H9 (cell line): Measurements from ENCODE around the gene PPP1R27. TPM values are rescaled to one million over a fixed set of nuclear protein-coding genes. Genes with fewer than 3 reads are reported as not detected.

Experiments used
- DNase-seq: peaks from one replicate; pipeline ENCODE4 v3.0.0-alpha.2; 2017
- H2AFZ ChIP-seq: one replicate; pipeline ENCODE4 v1.6.1; 2013; ENCODE audit warnings: mild to moderate bottlenecking, low read length, control low read depth, moderate library complexity
- H2AK5ac ChIP-seq: 2 replicates; pipeline ENCODE4 v1.6.1; 2013; ENCODE audit warnings: low read length, control low read depth, mixed read lengths; ENCODE audit not compliant: insufficient read length
- H2BK120ac ChIP-seq: one replicate; pipeline ENCODE4 v1.6.1; 2013; ENCODE audit warnings: low read depth, mild to moderate bottlenecking, low read length, control low read depth, inconsistent platforms; ENCODE audit not compliant: poor library complexity, severe bottlenecking
- H2BK12ac ChIP-seq: 2 replicates; pipeline ENCODE4 v1.6.1; 2013; ENCODE audit warnings: low read length, control low read depth, mixed read lengths, low read depth; ENCODE audit not compliant: insufficient read length
- H2BK15ac ChIP-seq: 2 replicates; pipeline ENCODE4 v1.6.1; 2013; ENCODE audit warnings: low read depth, low read length, control low read depth
- H2BK20ac ChIP-seq: one replicate; pipeline ENCODE4 v1.6.1; 2013; ENCODE audit warnings: low read depth, mild to moderate bottlenecking, low read length, control low read depth, inconsistent platforms; ENCODE audit not compliant: poor library complexity, severe bottlenecking
- H2BK5ac ChIP-seq: 2 replicates; pipeline ENCODE4 v1.6.1; 2013; ENCODE audit warnings: low read length, control low read depth, mixed read lengths; ENCODE audit not compliant: insufficient read length
- H3K14ac ChIP-seq: 2 replicates; pipeline ENCODE4 v1.6.1; 2013; ENCODE audit warnings: low read length, control low read depth; ENCODE audit not compliant: insufficient read depth
- H3K18ac ChIP-seq: 2 replicates; pipeline ENCODE4 v1.6.1; 2013; ENCODE audit warnings: low read depth, mild to moderate bottlenecking, mixed read lengths, low read length, control low read depth; ENCODE audit not compliant: insufficient read length
- H3K23ac ChIP-seq: 2 replicates; pipeline ENCODE4 v1.6.1; 2013; ENCODE audit warnings: low read length, control low read depth, mixed read lengths, low read depth; ENCODE audit not compliant: insufficient read length
- H3K23me2 ChIP-seq: 2 replicates; pipeline ENCODE4 v1.6.1; 2013; ENCODE audit warnings: low read depth, mild to moderate bottlenecking, mixed read lengths, low read length, control low read depth; ENCODE audit not compliant: insufficient read length, poor library complexity, severe bottlenecking
- H3K27ac ChIP-seq: 2 replicates; pipeline ENCODE4 v1.5.1; 2013; ENCODE audit warnings: low read length, control low read depth, mixed read lengths, low read depth; ENCODE audit not compliant: insufficient read length
- H3K27me3 ChIP-seq: 2 replicates; pipeline ENCODE4 v1.6.1; 2013; ENCODE audit warnings: low read length, control low read depth, inconsistent platforms; ENCODE audit not compliant: insufficient read depth
- H3K4ac ChIP-seq: 2 replicates; pipeline ENCODE4 v1.6.1; 2013; ENCODE audit warnings: low read depth, mild to moderate bottlenecking, control low read depth, inconsistent platforms, low read length, moderate library complexity
- H3K4me1 ChIP-seq: 2 replicates; pipeline ENCODE4 v1.6.1; 2013; ENCODE audit warnings: low read length, control low read depth, inconsistent platforms; ENCODE audit not compliant: insufficient read depth
- H3K4me2 ChIP-seq: 2 replicates; pipeline ENCODE4 v1.6.1; 2013; ENCODE audit warnings: low read length, control low read depth, mixed read lengths; ENCODE audit not compliant: insufficient read length, insufficient read depth
- H3K56ac ChIP-seq: 2 replicates; pipeline ENCODE4 v1.6.1; 2013; ENCODE audit warnings: low read depth, mild to moderate bottlenecking, mixed read lengths, low read length, control low read depth; ENCODE audit not compliant: insufficient read length
- H3K79me1 ChIP-seq: 2 replicates; pipeline ENCODE4 v1.6.1; 2013; ENCODE audit warnings: low read depth, mild to moderate bottlenecking, moderate library complexity, low read length, control low read depth, inconsistent platforms; ENCODE audit not compliant: insufficient read depth, poor library complexity, severe bottlenecking
- H3K79me2 ChIP-seq: 2 replicates; pipeline ENCODE4 v1.6.1; 2013; ENCODE audit warnings: low read length, control low read depth, inconsistent platforms; ENCODE audit not compliant: insufficient read depth
- H3K9ac ChIP-seq: 2 replicates; pipeline ENCODE4 v1.6.1; 2013; ENCODE audit warnings: low read length, control low read depth, mixed read lengths; ENCODE audit not compliant: insufficient read length; ENCODE audit errors: extremely low read depth
- H3K9me3 ChIP-seq: one replicate; pipeline ENCODE4 v1.6.1; 2013; ENCODE audit warnings: low read depth, low read length, inconsistent platforms; ENCODE audit not compliant: control insufficient read depth
- H3T11ph ChIP-seq: one replicate; pipeline ENCODE4 v1.6.1; 2013; ENCODE audit warnings: mild to moderate bottlenecking, low read length, control low read depth, inconsistent platforms
- H4K20me1 ChIP-seq: one replicate; pipeline ENCODE4 v1.6.1; 2013; ENCODE audit not compliant: control insufficient read depth, insufficient read length, insufficient read depth
- H4K5ac ChIP-seq: 2 replicates; pipeline ENCODE4 v1.6.1; 2013; ENCODE audit warnings: low read depth, mild to moderate bottlenecking, mixed read lengths, low read length, control low read depth; ENCODE audit not compliant: insufficient read length
- H4K8ac ChIP-seq: replicated peaks from 2 replicates; pipeline ENCODE4 v1.6.1; 2013; ENCODE audit warnings: low read length, control low read depth, mixed read lengths, low read depth; ENCODE audit not compliant: insufficient read length
- H4K91ac ChIP-seq: 2 replicates; pipeline ENCODE4 v1.6.1; 2013; ENCODE audit warnings: low read depth, mild to moderate bottlenecking, moderate library complexity, mixed read lengths, low read length, control low read depth; ENCODE audit not compliant: insufficient read length
- H3K27ac Mint-ChIP-seq, 3 experiments: 2 replicates in 2 of 3; 3 replicates in 1 of 3; pipeline ENCODE4 v1.8.0; 2020 to 2021; ENCODE audit warnings: mixed read lengths in 3 of 3, mild to moderate bottlenecking in 1 of 3, moderate library complexity in 1 of 3
- H3K27me3 Mint-ChIP-seq: 2 replicates; pipeline ENCODE4 v1.8.0; 2021; ENCODE audit warnings: low read depth, mild to moderate bottlenecking, moderate library complexity, mixed read lengths
- H3K36me3 Mint-ChIP-seq, 3 experiments: 2 replicates in 2 of 3; 3 replicates in 1 of 3; pipeline ENCODE4 v1.8.0; 2020 to 2021; ENCODE audit warnings: low read depth in 3 of 3, mixed read lengths in 3 of 3; ENCODE audit not compliant: insufficient read depth in 1 of 3
- H3K4me1 Mint-ChIP-seq, 2 experiments: 2 replicates each; pipeline ENCODE4 v1.8.0; 2020; ENCODE audit warnings: mixed read lengths in 2 of 2
- H3K4me3 Mint-ChIP-seq, 2 experiments: 2 replicates in 1 of 2; 3 replicates in 1 of 2; pipeline ENCODE4 v1.8.0; 2020 to 2021; ENCODE audit warnings: mild to moderate bottlenecking in 2 of 2, mixed read lengths in 2 of 2, moderate library complexity in 1 of 2
- H3K9me3 Mint-ChIP-seq, 2 experiments: 2 replicates in 1 of 2; 3 replicates in 1 of 2; pipeline ENCODE4 v1.8.0; 2020; ENCODE audit warnings: mild to moderate bottlenecking in 2 of 2, mixed read lengths in 2 of 2, moderate library complexity in 1 of 2
- CTCF ChIP-seq: fragments of 200-600 bp; sonication (generic); conservative IDR thresholded peaks from 3 replicates; pipeline ENCODE4 v1.8.0; 2021; ENCODE audit warnings: antibody characterized with exemption, mild to moderate bottlenecking
- WGBS: extraction: QIAGEN DNeasy Blood & Tissue Kit; methylation state at CpG from one replicate; pipeline ENCODE4 v1.1.7; 2013; ENCODE audit warnings: missing lambda C conversion rate, low lambda C conversion rate, mixed read lengths; ENCODE audit not compliant: insufficient read length; ENCODE audit errors: extremely low coverage; 5-methylcytosine and 5-hydroxymethylcytosine counted together
- total RNA-seq: library from RNA; stranded (reverse); gene quantifications from 2 replicates; pipeline ENCODE4 v1.2.1, GENCODE V29; 2021

Gene PPP1R27
- total RNA-seq, 1 experiment from 2014 or later, result 0.22 TPM

- Histone ChIP-seq H4K8ac (no peak overlapping the region), H3K27ac (no peak overlapping the region), H3K4me1 (no peaks in the 10 kb centered on the region), H3K79me2 (no peaks in the 10 kb centered on the region), H3T11ph (no peak overlapping the region), H2BK5ac (no peak overlapping the region), H3K9me3 (no peaks in the 10 kb centered on the region), H4K91ac (no peak overlapping the region), H2AK5ac (no peak overlapping the region), H3K9ac (no peak overlapping the region), H2BK15ac (no peak overlapping the region), H4K5ac (no peak overlapping the region), H3K23me2 (no peaks in the 10 kb centered on the region), H3K4me2 (no peak overlapping the region), H3K23ac (no peak overlapping the region), H4K20me1 (no peaks in the 10 kb centered on the region), H3K18ac (no peak overlapping the region), H2BK12ac (no peak overlapping the region), H3K27me3 (no peaks in the 10 kb centered on the region), H2BK20ac (no peak overlapping the region), H3K4ac (no peak overlapping the region), H2AFZ (no peak overlapping the region), H2BK120ac (no peak overlapping the region), H3K56ac (no peak overlapping the region), H3K14ac (no peak overlapping the region), H3K79me1 (no peaks in the 10 kb centered on the region)
- H3K4me1 Mint-ChIP-seq, result peaks cover 3% of the 10 kb centered on the region in 2 experiments; a peak in 2 of 4 replicates
- no peaks in the 10 kb centered on the region for H3K9me3 Mint-ChIP-seq
- H3K36me3 Mint-ChIP-seq, result peaks cover 19 to 57% (median 42%) of the 10 kb centered on the region in 3 experiments; a peak in 6 of 7 replicates
- no peak overlapping the region for H3K27ac Mint-ChIP-seq
- no peak for DNase-seq
- no peak overlapping the region; a peak in 1 of 5 replicates for H3K4me3 Mint-ChIP-seq
- no peak for TF ChIP-seq CTCF
- WGBS, result no CpG with 5 or more reads among the region's 13 CpGs
- H3K27me3 Mint-ChIP-seq, result no peaks in the 10 kb centered on the region
Measured at GRCh38 chr17:81844887-81845286, 10.0 kb upstream of the PPP1R27 start.
